PC-3 (cell line): ENCODE results near the gene PLEKHH2. TPM values are rescaled to one million over a fixed set of nuclear protein-coding genes. Genes with fewer than 3 reads are reported as not detected.
"Not testable (repeated sequence)": the region's sequence is repeated elsewhere in the genome, so short reads cannot be mapped to it uniquely, and the experiment has no call there.

Experiments
- ATAC-seq: fragments of 200-7000 bp; cut with Tn5 transposase; 2 replicates; pipeline ENCODE4 v1.9.1; 2020; ENCODE audit warnings: mild to moderate bottlenecking, moderate library complexity
- BruUV-seq: library from RNA; stranded (reverse); fragments of 400-500 nt; replicated peaks from 2 replicates; lab custom pipeline; 2021; lab: Mats Ljungman, UMichigan
- CTCF ChIA-PET: fragments of 300-600 bp; sonication (Branson Sonifier 250); formaldehyde crosslinking; loops from one replicate; lab custom pipeline; 2022; ENCODE audit warnings: antibody characterized with exemption; lab: Charles Lee
- POLR2A ChIA-PET: fragments of 300-600 bp; sonication (Branson Sonifier 250); formaldehyde crosslinking; loops from one replicate; lab custom pipeline; 2022; ENCODE audit warnings: antibody characterized with exemption; ENCODE audit not compliant: unreplicated experiment; lab: Charles Lee
- DNase-seq: peaks from one replicate; pipeline ENCODE4 v3.0.0-alpha.2; 2015
- H2AFZ ChIP-seq: fragments of 300-600 bp; sonication (generic); 2 replicates; pipeline ENCODE4 v1.6.0; 2016; ENCODE audit warnings: antibody characterized with exemption, low read length
- H3F3A ChIP-seq: fragments of 300-600 bp; sonication (generic); one replicate; pipeline ENCODE4 v1.6.0; 2017; ENCODE audit warnings: antibody characterized with exemption, low read length, control low read depth, mild to moderate bottlenecking; ENCODE audit not compliant: unreplicated experiment
- H3K27ac ChIP-seq: fragments of 300-600 bp; sonication (generic); 2 replicates; pipeline ENCODE4 v1.5.1; 2016; ENCODE audit warnings: mild to moderate bottlenecking, low read length
- H3K27me3 ChIP-seq: fragments of 300-600 bp; sonication (generic); 2 replicates; pipeline ENCODE4 v1.6.1; 2016; ENCODE audit warnings: low read length, mixed read lengths
- H3K36me3 ChIP-seq: fragments of 300-600 bp; sonication (generic); 2 replicates; pipeline ENCODE4 v1.6.1; 2016; ENCODE audit warnings: low read depth, mixed run types, low read length, mixed read lengths
- H3K4me1 ChIP-seq: fragments of 300-600 bp; sonication (generic); 2 replicates; pipeline ENCODE4 v1.5.1; 2016; ENCODE audit warnings: low read length; ENCODE audit not compliant: insufficient read depth
- H3K4me2 ChIP-seq: fragments of 300-600 bp; sonication (generic); 2 replicates; pipeline ENCODE4 v1.6.0; 2016; ENCODE audit warnings: low read length
- H3K4me3 ChIP-seq: fragments of 300-600 bp; sonication (generic); 2 replicates; pipeline ENCODE4 v1.5.1; 2016; ENCODE audit warnings: mild to moderate bottlenecking, low read length, mixed read lengths
- H3K79me2 ChIP-seq: fragments of 300-600 bp; sonication (generic); 2 replicates; pipeline ENCODE4 v1.6.1; 2017; ENCODE audit warnings: low read length, mixed read lengths
- H3K9ac ChIP-seq: fragments of 300-600 bp; sonication (generic); 2 replicates; pipeline ENCODE4 v1.6.0; 2016; ENCODE audit warnings: mild to moderate bottlenecking, low read length
- H3K9me2 ChIP-seq: fragments of 300-600 bp; sonication (generic); replicated peaks from 2 replicates; pipeline ENCODE4 v1.6.1; 2016; ENCODE audit warnings: mixed run types, low read length, mixed read lengths
- H3K9me3 ChIP-seq: fragments of 300-600 bp; sonication (generic); 2 replicates; pipeline ENCODE4 v1.6.1; 2016; ENCODE audit warnings: low read length, mixed read lengths
- H4K20me1 ChIP-seq: fragments of 300-600 bp; sonication (generic); 2 replicates; pipeline ENCODE4 v1.6.1; 2016; ENCODE audit warnings: low read length, mixed read lengths
- EZH2 ChIP-seq: fragments of 300-600 bp; sonication (generic); IDR thresholded peaks from one replicate; pipeline ENCODE4 v1.6.1; 2017; ENCODE audit warnings: antibody characterized with exemption, mild to moderate bottlenecking, low read length; ENCODE audit not compliant: unreplicated experiment
- EZH2phosphoT487 ChIP-seq: fragments of 300-600 bp; sonication (generic); IDR thresholded peaks from 2 replicates; pipeline ENCODE4 v1.6.1; 2018; ENCODE audit warnings: mild to moderate bottlenecking, antibody characterized with exemption, low read length, borderline replicate concordance
- intact Hi-C: fragments of 100-400 bp; cut with micrococcal nuclease; formaldehyde crosslinking; loops from 2 replicates; pipeline ENCODE4 v1.9.0; 2023
- total RNA-seq: library from RNA; depleted of rRNA; stranded (reverse); fragments of >200 nt; gene quantifications from 2 replicates; pipeline ENCODE4 v1.2.3, GENCODE V29; 2014
- TF ChIP-seq, protein P1 (sequence below): fragments of 300-600 bp; sonication (generic); conservative IDR thresholded peaks from 2 replicates; pipeline ENCODE4 v1.5.1; 2017; ENCODE audit warnings: antibody characterized with exemption, low read depth, mild to moderate bottlenecking, low read length

The PLEKHH2 gene
- total RNA-seq, 1 experiment from 2014 or later = 1.9 TPM

DNA sequence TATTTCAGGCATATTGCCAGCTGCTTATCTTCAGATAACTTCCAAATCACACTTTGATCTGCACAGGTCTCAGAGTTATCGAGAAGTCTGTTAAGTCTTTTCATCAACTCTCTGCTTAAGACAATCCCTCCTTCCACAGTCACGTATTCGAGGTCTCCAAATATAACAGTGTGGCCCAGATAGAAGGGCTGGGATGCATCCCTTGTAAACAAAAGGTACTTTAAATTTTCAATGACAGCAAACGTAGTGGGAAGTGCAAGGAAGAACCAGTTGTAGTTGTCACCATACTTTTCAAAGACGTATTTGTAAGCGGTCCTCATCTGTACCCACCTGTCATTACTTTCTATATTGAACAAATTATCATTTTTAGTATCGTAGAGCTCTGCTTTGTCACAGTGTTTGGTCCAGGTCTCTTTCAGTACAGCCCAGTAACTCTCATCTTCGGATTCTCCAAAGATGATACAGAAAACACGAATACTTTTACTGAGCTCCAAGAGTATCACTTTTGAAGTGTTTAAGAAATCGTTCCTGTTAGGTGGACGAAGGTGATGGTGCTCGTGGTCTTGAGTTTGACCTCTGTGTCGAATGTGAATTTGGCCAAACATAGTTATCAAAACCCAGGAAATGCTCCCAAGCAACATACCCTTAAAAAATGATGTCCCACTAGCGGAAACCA is 38.7 kb downstream of the PLEKHH2 start:
- intact Hi-C loops = no loop called here
- Histone ChIP-seq H2AFZ (no peak overlapping the region), H3K9me3 (no peaks in the 10 kb centered on the region), H3K79me2 (no peaks in the 10 kb centered on the region), H3K27me3 (no peaks in the 10 kb centered on the region), H3K4me1 (no peaks in the 10 kb centered on the region), H3K36me3 (no peaks in the 10 kb centered on the region), H3K4me2 (no peak overlapping the region), H3F3A (no peaks in the 10 kb centered on the region), H3K9ac (no peak overlapping the region), H3K27ac (no peak overlapping the region), H3K4me3 (no peak overlapping the region), H3K9me2 (no peaks in the 10 kb centered on the region), H4K20me1 (no peaks in the 10 kb centered on the region)
- POLR2A ChIA-PET = no interaction called here
- ATAC-seq = no peak
- BruUV-seq = no TSS peak
- DNase-seq = no peak
- CTCF ChIA-PET = no interaction called here
- TF ChIP-seq EZH2phosphoT487 (no peak), EZH2 (no peak)
- TF ChIP-seq, protein P1, sequence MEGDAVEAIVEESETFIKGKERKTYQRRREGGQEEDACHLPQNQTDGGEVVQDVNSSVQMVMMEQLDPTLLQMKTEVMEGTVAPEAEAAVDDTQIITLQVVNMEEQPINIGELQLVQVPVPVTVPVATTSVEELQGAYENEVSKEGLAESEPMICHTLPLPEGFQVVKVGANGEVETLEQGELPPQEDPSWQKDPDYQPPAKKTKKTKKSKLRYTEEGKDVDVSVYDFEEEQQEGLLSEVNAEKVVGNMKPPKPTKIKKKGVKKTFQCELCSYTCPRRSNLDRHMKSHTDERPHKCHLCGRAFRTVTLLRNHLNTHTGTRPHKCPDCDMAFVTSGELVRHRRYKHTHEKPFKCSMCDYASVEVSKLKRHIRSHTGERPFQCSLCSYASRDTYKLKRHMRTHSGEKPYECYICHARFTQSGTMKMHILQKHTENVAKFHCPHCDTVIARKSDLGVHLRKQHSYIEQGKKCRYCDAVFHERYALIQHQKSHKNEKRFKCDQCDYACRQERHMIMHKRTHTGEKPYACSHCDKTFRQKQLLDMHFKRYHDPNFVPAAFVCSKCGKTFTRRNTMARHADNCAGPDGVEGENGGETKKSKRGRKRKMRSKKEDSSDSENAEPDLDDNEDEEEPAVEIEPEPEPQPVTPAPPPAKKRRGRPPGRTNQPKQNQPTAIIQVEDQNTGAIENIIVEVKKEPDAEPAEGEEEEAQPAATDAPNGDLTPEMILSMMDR = no peak

DNA sequence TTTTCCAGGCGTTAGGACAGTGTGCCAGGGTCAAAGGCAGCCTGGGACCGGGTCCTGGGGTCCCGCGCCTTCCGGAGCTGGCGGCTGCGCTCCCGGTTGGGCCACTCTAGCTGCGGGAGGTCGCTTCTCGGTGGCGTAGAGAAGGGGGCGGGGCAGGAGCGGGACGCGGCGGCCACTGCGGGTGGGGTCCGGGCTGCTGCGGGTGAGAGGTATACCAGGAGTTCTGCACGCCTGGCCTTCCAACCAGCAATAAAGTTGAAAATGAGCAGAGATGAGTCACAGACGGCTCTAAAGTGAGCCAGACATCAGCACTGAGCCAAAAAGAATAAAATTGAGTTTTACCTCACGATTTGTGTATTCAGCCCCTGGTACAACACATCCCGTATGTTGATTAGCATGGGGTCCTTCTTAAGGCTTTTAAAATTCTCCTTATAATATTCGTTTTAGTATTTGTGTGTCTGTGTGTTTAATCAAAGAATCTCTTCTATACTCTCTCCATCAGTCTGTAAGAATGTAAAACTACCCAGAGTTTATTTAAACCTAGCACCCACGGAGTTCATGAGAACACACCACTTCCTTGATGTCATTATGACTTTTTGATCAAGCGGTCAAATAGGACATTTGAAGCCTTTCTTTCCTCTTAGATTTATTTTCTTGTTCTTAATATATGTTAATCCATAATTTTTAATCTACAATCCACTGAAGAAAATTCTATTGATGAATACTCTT is 39.4 kb downstream of the PLEKHH2 start, which contains the start of gene C1GALT1C1L:
C1GALT1C1L (minus strand) TSS at position 108 of the 729 bp plus-strand sequence; CDS start at position 1, 107 bp downstream.
- ATAC-seq = no peak
- H2AFZ ChIP-seq = no peak within 1 kb of the TSS
- intact Hi-C loops = no loop called here
- H3K4me1 ChIP-seq = no peaks in the 10 kb centered on the region
- CTCF ChIA-PET = no interaction called here
- no peak within 1 kb of the TSS for H3K9ac ChIP-seq
- no peaks in the 10 kb centered on the region for H3F3A ChIP-seq
- no peaks in the 10 kb centered on the region for H4K20me1 ChIP-seq
- TF ChIP-seq, protein P1 = no peak
- TF ChIP-seq EZH2phosphoT487 = no peak
- TF ChIP-seq EZH2 = no peak
- no peaks in the 10 kb centered on the region for H3K36me3 ChIP-seq
- no TSS peak for BruUV-seq
- DNase-seq = no peak
- POLR2A ChIA-PET = interaction anchor here (0.5 kb wide), 1 partner anchor 364 kb away, joined by 18 read pairs; no protein-coding TSS in a partner anchor
- no peaks in the 10 kb centered on the region for H3K9me2 ChIP-seq
- no peaks in the 10 kb centered on the region for H3K79me2 ChIP-seq
- H3K27me3 ChIP-seq = no peaks in the 10 kb centered on the region
- H3K9me3 ChIP-seq = no peaks in the 10 kb centered on the region
- no peak within 1 kb of the TSS for H3K4me2 ChIP-seq
- no peak within 1 kb of the TSS for H3K4me3 ChIP-seq
- H3K27ac ChIP-seq = no peak within 1 kb of the TSS

DNA sequence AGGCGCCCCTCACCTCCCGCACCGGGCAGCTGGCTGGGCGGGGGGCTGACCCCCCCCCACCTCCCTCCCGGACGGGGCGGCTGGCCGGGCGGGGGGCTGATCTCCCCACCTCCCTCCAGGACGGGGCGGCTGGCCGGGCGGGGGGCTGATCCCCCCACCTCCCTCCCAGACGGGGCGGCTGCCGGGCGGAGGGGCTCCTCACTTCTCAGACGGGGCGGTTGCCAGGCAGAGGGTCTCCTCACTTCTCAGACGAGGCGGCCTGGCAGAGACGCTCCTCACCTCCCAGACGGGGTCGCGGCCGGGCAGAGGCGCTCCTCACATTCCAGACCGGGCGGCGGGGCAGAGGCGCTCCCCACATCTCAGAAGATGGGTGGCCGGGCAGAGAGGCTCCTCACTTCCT is 40.7 kb downstream of the PLEKHH2 start:
- CTCF ChIA-PET, H3K4me3 ChIP-seq, BruUV-seq, H3K79me2 ChIP-seq, ATAC-seq, H2AFZ ChIP-seq, H3K9ac ChIP-seq, H3K9me3 ChIP-seq, intact Hi-C loops, DNase-seq, H3K27ac ChIP-seq, H3F3A ChIP-seq, H3K9me2 ChIP-seq, H3K4me1 ChIP-seq, H3K27me3 ChIP-seq, H3K4me2 ChIP-seq, H4K20me1 ChIP-seq, POLR2A ChIA-PET, H3K36me3 ChIP-seq: not testable (repeated sequence)
